Naive thymus-derived CD4-positive, alpha-beta T cell (primary cell): ENCODE measurements around the gene ANKRD9. TPM values are rescaled to one million over a fixed set of nuclear protein-coding genes. Genes with fewer than 3 reads are reported as not detected.

Experiments used
- ATAC-seq: fragments of 150-1000 bp; cut with Tn5 transposase; 2 replicates; pipeline ENCODE4 v1.10.0; 2021; ENCODE audit warnings: mild to moderate bottlenecking, moderate library complexity
- CTCF ChIA-PET: fragments of 350-600 bp; sonication (Branson Sonifier 250); formaldehyde crosslinking; loops from one replicate; lab custom pipeline; 2021; ENCODE audit warnings: antibody characterized with exemption; lab: Charles Lee
- POLR2A ChIA-PET: fragments of 350-600 bp; sonication (Branson Sonifier 250); formaldehyde crosslinking; loops from one replicate; lab custom pipeline; 2021; ENCODE audit warnings: antibody characterized with exemption, inconsistent platforms; lab: Charles Lee
- DNase-seq, 9 donors: peaks; one replicate each; pipeline versions ENCODE4 v3.0.0 to v3.0.0-alpha.2; 2020 to 2022; ENCODE audit warnings: mixed read lengths in 1 of 9
- H3K27ac ChIP-seq: one replicate; pipeline ENCODE4 v1.7.0; 2013; ENCODE audit warnings: mild to moderate bottlenecking, low read depth, low read length, moderate library complexity
- H3K27me3 ChIP-seq, 2 donors: one replicate each; pipeline ENCODE4 v1.7.0; 2013; ENCODE audit warnings: low read length in 2 of 2, mild to moderate bottlenecking in 2 of 2, moderate library complexity in 2 of 2; ENCODE audit not compliant: control insufficient read depth in 2 of 2, insufficient read depth in 2 of 2
- H3K36me3 ChIP-seq, 3 experiments: 1 replicate in 2 of 3; 2 replicates in 1 of 3; pipeline ENCODE4 v1.7.0; 2013; ENCODE audit warnings: low read length in 3 of 3, mild to moderate bottlenecking in 3 of 3, moderate library complexity in 1 of 3; ENCODE audit not compliant: insufficient read depth in 3 of 3, control insufficient read depth in 2 of 3
- H3K4me1 ChIP-seq, 2 donors: one replicate each; pipeline ENCODE4 v1.7.0; 2013; ENCODE audit warnings: low read length in 2 of 2, mild to moderate bottlenecking in 2 of 2, moderate library complexity in 1 of 2; ENCODE audit not compliant: control insufficient read depth in 2 of 2, insufficient read depth in 2 of 2
- H3K4me3 ChIP-seq: 2 replicates; pipeline ENCODE4 v1.7.0; 2013; ENCODE audit warnings: mild to moderate bottlenecking, low read length
- H3K9me3 ChIP-seq, 3 experiments: 1 replicate in 2 of 3; 2 replicates in 1 of 3; pipeline ENCODE4 v1.7.0; 2013; ENCODE audit warnings: low read length in 3 of 3; ENCODE audit not compliant: control insufficient read depth in 2 of 3
- H3K27ac Mint-ChIP-seq, 9 donors: one replicate each; pipeline ENCODE4 v1.8.0; 2020 to 2022; ENCODE audit warnings: mixed read lengths in 9 of 9, mild to moderate bottlenecking in 8 of 9, moderate library complexity in 5 of 9, inconsistent platforms in 2 of 9
- H3K27me3 Mint-ChIP-seq, 5 donors: one replicate each; pipeline ENCODE4 v1.8.0; 2021 to 2022; ENCODE audit warnings: mixed read lengths in 5 of 5, mild to moderate bottlenecking in 1 of 5
- H3K36me3 Mint-ChIP-seq, 5 donors: one replicate each; pipeline ENCODE4 v1.8.0; 2020 to 2022; ENCODE audit warnings: mixed read lengths in 5 of 5, mild to moderate bottlenecking in 3 of 5, inconsistent platforms in 1 of 5
- H3K4me1 Mint-ChIP-seq, 7 donors: one replicate each; pipeline ENCODE4 v1.8.0; 2020 to 2022; ENCODE audit warnings: mixed read lengths in 7 of 7, mild to moderate bottlenecking in 3 of 7, inconsistent platforms in 1 of 7
- H3K4me3 Mint-ChIP-seq, 10 donors: one replicate each; pipeline ENCODE4 v1.8.0; 2020 to 2022; ENCODE audit warnings: mild to moderate bottlenecking in 10 of 10, mixed read lengths in 10 of 10, moderate library complexity in 6 of 10, inconsistent platforms in 2 of 10
- H3K9me3 Mint-ChIP-seq, 11 donors: one replicate each; pipeline ENCODE4 v1.8.0; 2020 to 2022; ENCODE audit warnings: mixed read lengths in 11 of 11, mild to moderate bottlenecking in 4 of 11, inconsistent platforms in 1 of 11, moderate library complexity in 1 of 11
- intact Hi-C, 2 donors: fragments of 100-400 bp; cut with micrococcal nuclease; formaldehyde crosslinking; loops; one replicate each; pipeline ENCODE4 v1.15.1; 2023
- polyA plus RNA-seq, 2 donors: library from polyadenylated mRNA; unstranded; fragments of 300-500 nt; fragmentation: Illumina TruSeq; gene quantifications; one replicate each; pipeline ENCODE4 v1.2.3, GENCODE V29; 2021
- total RNA-seq, 6 experiments: library from RNA in 5 of 6; stranded (reverse) in 5 of 6; gene quantifications; 1 replicate in 5 of 6; 2 replicates in 1 of 6; pipeline ENCODE4 v1.2.3 and lab custom pipeline; 2021 to 2026

The ANKRD9 gene
- total and polyA plus RNA-seq, 7 experiments from 2014 or later: 0.26 to 8.1 (median 1.4) TPM

- DNase-seq (no peak), ATAC-seq (no peak)
- H3K36me3 ChIP-seq: peaks cover 0 to 27% (median 0%) of the 10 kb centered on the region in 3 experiments
- H3K27me3 Mint-ChIP-seq: no peaks in the 10 kb centered on the region
- H3K4me3 Mint-ChIP-seq: no peak overlapping the region
- intact Hi-C loops: no loop called here
- H3K4me3 ChIP-seq: no peak overlapping the region
- H3K4me1 Mint-ChIP-seq: peaks cover 0 to 11% (median 5%) of the 10 kb centered on the region in 7 donors
- no peaks in the 10 kb centered on the region for H3K27me3 ChIP-seq
- CTCF ChIA-PET: no interaction called here
- peak overlapping the region in 3 of 9 donors; percentile 15 to 28 (median 28) for H3K27ac Mint-ChIP-seq
- POLR2A ChIA-PET: interaction anchor here (1.0 kb wide), 1 partner anchor 248 kb away, joined by 3 read pairs; no protein-coding TSS in a partner anchor
- peaks cover 0 to 7% (median 4%) of the 10 kb centered on the region in 5 donors for H3K36me3 Mint-ChIP-seq
- no peak overlapping the region for H3K27ac ChIP-seq
- no peaks in the 10 kb centered on the region for H3K4me1 ChIP-seq
- peaks cover 0 to 1% (median 0%) of the 10 kb centered on the region in 11 donors for H3K9me3 Mint-ChIP-seq
- no peaks in the 10 kb centered on the region for H3K9me3 ChIP-seq
Measured at GRCh38 chr14:102499401-102500157, 10.0 kb downstream of the ANKRD9 start.

GRCh38 chr14:102498678-102499265 lies 10.8 kb downstream of the ANKRD9 start:
- CTCF ChIA-PET: no interaction called here
- no peaks in the 10 kb centered on the region for H3K9me3 ChIP-seq
- no peaks in the 10 kb centered on the region for H3K27me3 ChIP-seq
- H3K27ac ChIP-seq: no peak overlapping the region
- peaks cover 0 to 27% (median 0%) of the 10 kb centered on the region in 3 experiments for H3K36me3 ChIP-seq
- Mint-ChIP-seq H3K27ac (peak overlapping the region in 2 of 9 donors; percentile 38 to 72), H3K36me3 (peaks cover 0 to 7% (median 4%) of the 10 kb centered on the region in 5 donors), H3K9me3 (peaks cover 0 to 1% (median 0%) of the 10 kb centered on the region in 11 donors), H3K4me1 (peaks cover 0 to 11% (median 5%) of the 10 kb centered on the region in 7 donors), H3K27me3 (no peaks in the 10 kb centered on the region), H3K4me3 (no peak overlapping the region)
- POLR2A ChIA-PET: no interaction called here
- intact Hi-C loops: no loop called here
- no peak overlapping the region for H3K4me3 ChIP-seq
- DNase-seq (no peak), ATAC-seq (no peak)
- no peaks in the 10 kb centered on the region for H3K4me1 ChIP-seq

GRCh38 chr14:102497998-102498677 lies 11.4 kb downstream of the ANKRD9 start:
- H3K27ac ChIP-seq: no peak overlapping the region
- H3K27me3 ChIP-seq: no peaks in the 10 kb centered on the region
- no peaks in the 10 kb centered on the region for H3K4me1 ChIP-seq
- H3K9me3 Mint-ChIP-seq: peaks cover 0 to 1% (median 0%) of the 10 kb centered on the region in 11 donors
- DNase-seq (no peak), ATAC-seq (no peak)
- POLR2A ChIA-PET: no interaction called here
- peak overlapping the region in 1 of 9 donors; percentile 13 for H3K27ac Mint-ChIP-seq
- peaks cover 0 to 11% (median 5%) of the 10 kb centered on the region in 7 donors for H3K4me1 Mint-ChIP-seq
- H3K36me3 ChIP-seq: peaks cover 0 to 27% (median 0%) of the 10 kb centered on the region in 3 experiments
- no peak overlapping the region for H3K4me3 ChIP-seq
- peaks cover 0 to 7% (median 4%) of the 10 kb centered on the region in 5 donors for H3K36me3 Mint-ChIP-seq
- CTCF ChIA-PET: no interaction called here
- H3K4me3 Mint-ChIP-seq: no peak overlapping the region
- H3K9me3 ChIP-seq: no peaks in the 10 kb centered on the region
- intact Hi-C loops: no loop called here
- H3K27me3 Mint-ChIP-seq: no peaks in the 10 kb centered on the region

DNA sequence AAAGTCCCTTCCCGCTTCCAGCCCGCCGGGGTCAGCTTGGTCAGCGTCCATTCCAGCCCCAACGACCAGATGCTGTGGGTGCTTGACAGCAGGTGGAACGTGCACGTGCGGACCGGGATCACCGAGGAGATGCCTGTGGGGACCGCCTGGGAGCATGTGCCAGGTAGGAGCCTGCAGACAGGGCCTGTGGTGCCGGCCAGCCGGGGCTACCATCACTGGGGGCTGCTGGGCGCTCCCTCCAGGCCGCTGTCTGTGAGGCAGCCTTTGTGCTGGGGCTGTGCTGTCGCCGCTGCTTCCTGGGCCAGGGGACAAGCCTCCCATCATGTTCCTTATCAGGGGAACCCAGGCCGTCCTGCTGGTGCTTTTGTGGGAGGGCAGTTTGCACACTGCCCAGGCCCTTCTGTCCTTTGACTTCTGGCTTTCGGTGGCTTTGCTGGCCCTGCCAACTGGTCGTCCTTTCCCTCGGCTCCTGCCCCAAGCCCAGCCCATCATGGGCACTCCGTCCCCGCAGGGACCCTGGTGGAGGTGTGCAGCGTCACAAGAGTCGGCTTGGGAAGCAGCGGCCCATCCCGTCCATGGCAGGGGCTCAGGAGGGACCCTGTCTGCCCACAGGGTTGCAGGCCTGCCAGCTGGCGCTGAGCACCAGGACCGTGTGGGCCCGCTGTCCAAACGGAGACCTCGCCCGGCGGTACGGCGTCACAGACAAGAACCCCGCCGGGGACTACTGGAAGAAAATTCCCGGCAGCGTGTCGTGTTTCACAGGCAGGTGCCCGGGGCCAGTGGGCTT lies 12.4 kb downstream of the ANKRD9 start:
- no peak overlapping the region for H3K4me3 Mint-ChIP-seq
- peaks cover 0 to 7% (median 4%) of the 10 kb centered on the region in 5 donors for H3K36me3 Mint-ChIP-seq
- no peak overlapping the region for H3K4me3 ChIP-seq
- H3K27ac ChIP-seq: no peak overlapping the region
- no peak overlapping the region for H3K27ac Mint-ChIP-seq
- ChIA-PET CTCF (no interaction called here), POLR2A (no interaction called here)
- H3K9me3 ChIP-seq: no peaks in the 10 kb centered on the region
- intact Hi-C loops: no loop called here
- peaks cover 0 to 27% (median 0%) of the 10 kb centered on the region in 3 experiments for H3K36me3 ChIP-seq
- no peak for ATAC-seq
- no peak for DNase-seq
- H3K27me3 ChIP-seq: no peaks in the 10 kb centered on the region
- H3K4me1 ChIP-seq: no peaks in the 10 kb centered on the region
- H3K27me3 Mint-ChIP-seq: no peaks in the 10 kb centered on the region
- peaks cover 0 to 11% (median 5%) of the 10 kb centered on the region in 7 donors for H3K4me1 Mint-ChIP-seq
- H3K9me3 Mint-ChIP-seq: peaks cover 0 to 1% (median 0%) of the 10 kb centered on the region in 11 donors

GRCh38 chr14:102496331-102496691 lies 13.3 kb downstream of the ANKRD9 start:
- no peaks in the 10 kb centered on the region for H3K4me1 ChIP-seq
- ChIA-PET POLR2A (no interaction called here), CTCF (no interaction called here)
- no peak for ATAC-seq
- peaks cover 0 to 1% (median 0%) of the 10 kb centered on the region in 11 donors for H3K9me3 Mint-ChIP-seq
- peaks cover 0 to 7% (median 4%) of the 10 kb centered on the region in 5 donors for H3K36me3 Mint-ChIP-seq
- intact Hi-C loops: no loop called here
- no peaks in the 10 kb centered on the region for H3K27me3 Mint-ChIP-seq
- no peak overlapping the region for H3K27ac ChIP-seq
- no peaks in the 10 kb centered on the region for H3K9me3 ChIP-seq
- H3K4me3 ChIP-seq: no peak overlapping the region
- no peak for DNase-seq
- H3K4me3 Mint-ChIP-seq: no peak overlapping the region
- no peaks in the 10 kb centered on the region for H3K27me3 ChIP-seq
- peaks cover 0 to 27% (median 0%) of the 10 kb centered on the region in 3 experiments for H3K36me3 ChIP-seq
- peaks cover 0 to 11% (median 5%) of the 10 kb centered on the region in 7 donors for H3K4me1 Mint-ChIP-seq
- no peak overlapping the region for H3K27ac Mint-ChIP-seq
